ENCODE measurements around the gene MAP3K20. TPM values are rescaled to one million over a fixed set of nuclear protein-coding genes. Genes with fewer than 3 reads are reported as not detected.

MAP3K20 gene
- total and polyA plus RNA-seq, 2 of the 8 experiments (the other 6 are each of a cell fraction or from before 2014, with no cell fraction given) = 3.1 to 11.1 TPM

DNA sequence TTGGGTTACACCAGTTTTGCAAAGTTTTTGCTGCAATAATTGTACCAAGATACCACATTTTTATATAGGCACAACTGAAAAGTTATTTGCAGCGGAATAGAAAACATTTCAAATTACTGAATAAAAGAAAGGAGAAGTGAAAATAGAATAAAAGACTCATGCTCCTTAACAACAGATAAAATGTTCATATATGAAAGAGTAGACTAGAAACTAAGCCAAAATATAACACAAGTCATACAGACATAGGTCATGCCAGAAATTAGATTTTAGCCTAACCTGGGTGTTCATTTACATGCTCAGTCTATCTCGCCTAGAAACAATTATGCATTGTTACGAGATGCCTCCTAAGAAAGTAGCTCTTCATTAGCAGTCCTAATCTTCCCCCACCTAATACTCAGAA lies 16.4 kb upstream of the MAP3K20 start:
- Histone ChIP-seq H3K14ac (ENCODE audit: insufficient read length) (no peak overlapping the region), H2AFZ (ENCODE audit: low read length) (no peak overlapping the region), H3K27me3 (replicated peaks in 1 of 4; ENCODE audit: control insufficient read depth in 3 of 4, extremely low read depth in 1 of 4, insufficient read depth in 3 of 4, low read length in 3 of 4) (no peaks in the 10 kb centered on the region), H3K79me1 (ENCODE audit: low read depth, low read length) (no peaks in the 10 kb centered on the region), H3K23me2 (ENCODE audit: low read depth, low read length) (no peaks in the 10 kb centered on the region), H3K4me2 (ENCODE audit: insufficient read depth in 1 of 2, low read depth in 2 of 2, low read length in 2 of 2) (no peak overlapping the region), H3K36me3 (ENCODE audit: control insufficient read depth in 2 of 4, insufficient read depth in 4 of 4, low read length in 3 of 4) (no peaks in the 10 kb centered on the region), H3K4me1 (replicated peaks in 1 of 4; ENCODE audit: control insufficient read depth in 3 of 4, insufficient read depth in 4 of 4, low read length in 3 of 4) (0 out of 7 replicates have a peak, but pooled peaks cover 0 to 2% (median 0%) of the 10 kb centered on the region in 4 experiments), H2BK12ac (ENCODE audit: low read depth, low read length) (no peak overlapping the region), H2BK120ac (replicated peaks; ENCODE audit: low read depth, low read length) (no peak overlapping the region), H4K20me1 (replicated peaks in 1 of 2; ENCODE audit: control insufficient read depth in 1 of 2, insufficient read depth in 2 of 2, low read length in 2 of 2) (no peaks in the 10 kb centered on the region), H3K56ac (replicated peaks; ENCODE audit: insufficient read length, low read depth, low read length) (no peak overlapping the region), H2BK15ac (ENCODE audit: low read length) (no peak overlapping the region), H2BK20ac (ENCODE audit: low read length) (no peak overlapping the region), H4K91ac (replicated peaks; ENCODE audit: insufficient read length, low read length) (no peak overlapping the region), H2AK5ac (ENCODE audit: low read depth, low read length) (no peak overlapping the region), H3K9me3 (ENCODE audit: insufficient read depth in 2 of 2, low read depth in 1 of 2, low read length in 1 of 2) (no peaks in the 10 kb centered on the region; a peak in 2 of 4 replicates), H2BK5ac (ENCODE audit: low read depth, low read length) (no peak overlapping the region), H3K9ac (replicated peaks in 1 of 4; ENCODE audit: extremely low read depth in 1 of 4, low read depth in 3 of 4, low read length in 3 of 4) (no peak overlapping the region), H3K23ac (ENCODE audit: insufficient read length) (no peak overlapping the region), H4K5ac (ENCODE audit: insufficient read length, low read depth, low read length) (no peak overlapping the region), H3K27ac (ENCODE audit: low read depth, low read length) (no peak overlapping the region), H3K4me3 (ENCODE audit: extremely low read depth in 1 of 4, insufficient read depth in 2 of 4, low read depth in 3 of 4, low read length in 4 of 4) (no peak overlapping the region), H4K8ac (ENCODE audit: extremely low read depth, insufficient read depth, low read length) (no peak overlapping the region), H3K4ac (replicated peaks; ENCODE audit: insufficient read length, low read depth, low read length) (no peak overlapping the region), H3K18ac (ENCODE audit: extremely low read depth, low read length) (no peak overlapping the region), H3K79me2 (ENCODE audit: control insufficient read depth in 1 of 2, insufficient read depth in 2 of 2, low read length in 2 of 2) (no peaks in the 10 kb centered on the region)
- CTCF ChIA-PET (ENCODE audit: partially characterized antibody) = interaction anchor here (1.1 kb wide), 2 partner anchors 13 to 151 kb away, joined by 3 read pairs; no protein-coding TSS in a partner anchor
- TF ChIP-seq, protein P1, sequence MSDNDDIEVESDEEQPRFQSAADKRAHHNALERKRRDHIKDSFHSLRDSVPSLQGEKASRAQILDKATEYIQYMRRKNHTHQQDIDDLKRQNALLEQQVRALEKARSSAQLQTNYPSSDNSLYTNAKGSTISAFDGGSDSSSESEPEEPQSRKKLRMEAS (IDR thresholded peaks at IDR 0.05) = no peak
- no peak for TF ChIP-seq CBX8 (IDR thresholded peaks at IDR 0.05; ENCODE audit: borderline replicate concordance, low read depth, low read length)
- DNase-seq (ENCODE audit: low read depth in 1 of 2, low spot score in 2 of 2) (no peak), FAIRE-seq (no peak)
- WGBS, 2 experiments (ENCODE audit: extremely low coverage in 1 of 2, insufficient coverage in 1 of 2, insufficient read length in 1 of 2, insufficient replicate concordance in 2 of 2, low coverage in 1 of 2, low lambda C conversion rate in 2 of 2, missing lambda C conversion rate in 1 of 2) = 87% methylated on average over 3 of the region's 3 CpGs; no CpG with 5 or more reads in 1 of the 2 experiments
- POLR2A ChIA-PET (ENCODE audit: partially characterized antibody) = interaction anchor here (0.6 to 1.3 kb wide), 2 partner anchors 13 to 703 kb away, joined by 3 to 5 read pairs; no protein-coding TSS in a partner anchor

All from H1 (cell line).